ENCODE measurements around the gene METTL14. TPM values are rescaled to one million over a fixed set of nuclear protein-coding genes. Genes with fewer than 3 reads are reported as not detected.
A peak's percentile ranks its signal among the peaks of the same experiment; 100 is the strongest.

Gene METTL14
- total RNA-seq, 1 experiment from 2014 or later, result 53.8 TPM

DNA sequence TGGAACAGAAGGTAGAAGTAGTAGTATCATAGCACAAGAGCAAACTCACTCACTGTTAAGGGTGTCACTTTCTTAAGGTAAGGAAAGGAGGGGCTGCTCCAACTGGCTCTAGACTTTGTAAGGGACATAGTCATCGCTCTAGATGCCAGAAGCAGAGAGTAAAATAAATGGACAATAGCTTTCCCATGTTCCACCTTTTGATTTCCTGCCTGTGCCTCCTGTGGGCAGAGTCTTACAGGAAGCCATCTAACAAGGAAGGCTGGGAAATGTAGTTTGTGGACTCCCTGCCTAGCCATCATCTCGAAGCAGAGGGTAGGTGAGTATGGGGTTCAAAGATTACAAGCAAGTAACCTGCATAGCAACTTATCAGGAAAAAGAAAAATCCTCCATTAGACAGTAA is 1.7 kb upstream of the METTL14 start:
- RAD21 ChIA-PET (ENCODE audit: low non-redundant PET in 1 of 2, low total read pairs in 2 of 2, uncharacterized antibody in 2 of 2, unreplicated experiment in 2 of 2), result no interaction called here
- Histone ChIP-seq H4K20me1 (ENCODE audit: insufficient read depth) (no peaks in the 10 kb centered on the region), H3K27ac (ENCODE audit: low read depth, low read length) (0 out of 2 replicates have a peak overlapping the region, but pooled peaks have one; percentile 10), H3K27me3 (ENCODE audit: insufficient read depth, low read length) (no peaks in the 10 kb centered on the region), H3K4me2 (ENCODE audit: low read length) (peak overlapping the region; percentile 56), H2AFZ (ENCODE audit: low read depth, low read length, poor library complexity, severe bottlenecking) (peak overlapping the region; percentile 85), H3K79me2 (ENCODE audit: insufficient read depth, low read length) (peaks cover 32% of the 10 kb centered on the region), H3K9me2 (ENCODE audit: insufficient read depth) (no peaks in the 10 kb centered on the region), H3K9ac (ENCODE audit: low read length) (0 out of 2 replicates have a peak overlapping the region, but pooled peaks have one; percentile 17), H3K36me3 (ENCODE audit: control insufficient read depth in 1 of 2, insufficient read depth in 2 of 2, low read length in 2 of 2) (no peaks in the 10 kb centered on the region; a peak in 1 of 4 replicates), H3K4me3 (replicated peaks in 1 of 2; ENCODE audit: low read depth in 1 of 2, low read length in 2 of 2) (peak overlapping the region; percentile 1 to 9; a peak in 3 of 4 replicates), H3K4me1 (ENCODE audit: control insufficient read depth in 1 of 2, insufficient read depth in 2 of 2, low read length in 2 of 2) (peaks cover 3 to 27% of the 10 kb centered on the region in 2 experiments; a peak in 3 of 4 replicates), H3K9me3 (ENCODE audit: control insufficient read depth in 1 of 2, insufficient read depth in 1 of 2, low read depth in 1 of 2, low read length in 2 of 2) (no peaks in the 10 kb centered on the region)
- CTCF ChIA-PET, result interaction anchor here (0.8 to 1.5 kb wide), 2 partner anchors 12 to 330 kb away, joined by 3 read pairs; partner anchors contain the start of gene PRSS12
- DNase-seq (ENCODE audit: low read depth, low spot score), result no peak
- intact Hi-C loops (cut with micrococcal nuclease), result loop anchor here (2.0 kb wide), 1 partner anchor 143 kb away; no protein-coding TSS in a partner anchor
- POLR2A ChIA-PET, result no interaction called here
- ATAC-seq, result peak; percentile 65
- no TSS peak for BruUV-seq (replicated peaks)
- TF ChIP-seq CTCF (IDR thresholded peaks at IDR 0.05 in 2 of 3, conservative IDR thresholded peaks at IDR 0.05 in 1 of 3; ENCODE audit: borderline replicate concordance in 1 of 3, insufficient read depth in 1 of 3, low read depth in 2 of 3, low read length in 2 of 3), result no peak
- TF ChIP-seq CBX3 (IDR thresholded peaks at IDR 0.05; ENCODE audit: low read depth), result no peak
- no peak for TF ChIP-seq JUND (IDR thresholded peaks at IDR 0.05)
- TF ChIP-seq RAD21 (IDR thresholded peaks at IDR 0.05; ENCODE audit: low read depth), result no peak
- peak; percentile 18; the same call in 1 of the 2 replicates for TF ChIP-seq MAX (IDR thresholded peaks at IDR 0.05)
- no peak for TF ChIP-seq ZBTB33 (IDR thresholded peaks at IDR 0.05; ENCODE audit: extremely low read depth, insufficient replicate concordance, low read length)
- TF ChIP-seq TCF7L2 (IDR thresholded peaks at IDR 0.05; ENCODE audit: borderline replicate concordance, extremely low read depth, insufficient read depth, insufficient read length), result no peak
- TF ChIP-seq REST (IDR thresholded peaks at IDR 0.05; ENCODE audit: low read depth), result no peak
- TF ChIP-seq ZFX (IDR thresholded peaks at IDR 0.05), result no peak
- TF ChIP-seq POLR2A (IDR thresholded peaks at IDR 0.05; ENCODE audit: borderline replicate concordance, extremely low read depth, insufficient read depth, insufficient read length), result no peak
- no peak; the same call in 1 of the 2 replicates for TF ChIP-seq SIN3A (IDR thresholded peaks at IDR 0.05; ENCODE audit: low read depth)
- TF ChIP-seq POLR2AphosphoS5 (IDR thresholded peaks at IDR 0.05; ENCODE audit: low read depth, low read length), result peak; percentile 58
- TF ChIP-seq, protein P1, sequence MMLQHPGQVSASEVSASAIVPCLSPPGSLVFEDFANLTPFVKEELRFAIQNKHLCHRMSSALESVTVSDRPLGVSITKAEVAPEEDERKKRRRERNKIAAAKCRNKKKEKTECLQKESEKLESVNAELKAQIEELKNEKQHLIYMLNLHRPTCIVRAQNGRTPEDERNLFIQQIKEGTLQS (IDR thresholded peaks at IDR 0.05), result no peak
- no peak for TF ChIP-seq ZNF274 (IDR thresholded peaks at IDR 0.05; ENCODE audit: low read depth, low read length)
- no peak for TF ChIP-seq EZH2phosphoT487 (IDR thresholded peaks at IDR 0.05; ENCODE audit: borderline replicate concordance)
- no peak for TF ChIP-seq CEBPB (IDR thresholded peaks at IDR 0.05; ENCODE audit: low read depth)
- no peak for TF ChIP-seq EZH2 (IDR thresholded peaks at IDR 0.05)
- no peak for TF ChIP-seq EGR1 (IDR thresholded peaks at IDR 0.05; ENCODE audit: low read depth)
- TF ChIP-seq SP1 (IDR thresholded peaks at IDR 0.05; ENCODE audit: low read depth), result 0 out of 2 replicates have a peak, but pooled peaks have one; percentile 12
- peak; percentile 64 for TF ChIP-seq ELF1 (IDR thresholded peaks at IDR 0.05; ENCODE audit: borderline replicate concordance, low read depth)
- TF ChIP-seq SRF (IDR thresholded peaks at IDR 0.05; ENCODE audit: low read depth), result peak; percentile 45; the same call in 1 of the 2 replicates

Data from HCT116 (cell line).